HepG2 (cell line): Measurements from ENCODE around the gene GDF15. TPM values are rescaled to one million over a fixed set of nuclear protein-coding genes. Genes with fewer than 3 reads are reported as not detected.
A peak's percentile ranks its signal among the peaks of the same experiment; 100 is the strongest.

Source experiments
- BHLHE40 ChIP-seq: IDR thresholded peaks from 2 replicates; pipeline ENCODE4 v1.6.1; 2011; ENCODE audit warnings: low read length, improper control_type of control experiment
- HNRNPL ChIP-seq: fragments of 200-400 bp; formaldehyde crosslinking; IDR thresholded peaks from 2 replicates; pipeline ENCODE4 v1.6.1; 2017; ENCODE audit warnings: mild to moderate bottlenecking, low read depth, low read length
- MAFF ChIP-seq: IDR thresholded peaks from 2 replicates; pipeline ENCODE4 v1.6.1; 2011; ENCODE audit warnings: low read depth, low read length, improper control_type of control experiment
- NR1H2 ChIP-seq: sonication (generic); formaldehyde crosslinking; IDR thresholded peaks from 2 replicates; pipeline ENCODE4 v1.8.1; 2022; ENCODE audit warnings: low read depth, missing genetic modification reagents, borderline replicate concordance
- SMARCE1 ChIP-seq: fragments of 450-650 bp; IDR thresholded peaks from 2 replicates; pipeline ENCODE4 v1.6.1; 2017; ENCODE audit warnings: borderline replicate concordance
- SPEN ChIP-seq: sonication (generic); formaldehyde crosslinking; IDR thresholded peaks from 2 replicates; pipeline ENCODE4 v1.5.1; 2020; ENCODE audit warnings: low read depth, mild to moderate bottlenecking, missing genetic modification reagents
- ZFP37 ChIP-seq: sonication (generic); formaldehyde crosslinking; IDR thresholded peaks from 2 replicates; pipeline ENCODE4 v1.4.0; 2020; ENCODE audit warnings: missing genetic modification reagents, borderline replicate concordance
- ZNF138 ChIP-seq: sonication (generic); formaldehyde crosslinking; IDR thresholded peaks from 2 replicates; pipeline ENCODE4 v1.5.0; 2020; ENCODE audit warnings: mild to moderate bottlenecking, low read depth, missing genetic modification reagents
- ZNF24 ChIP-seq: fragments of 450-650 bp; IDR thresholded peaks from 2 replicates; pipeline ENCODE4 v1.6.1; 2017; ENCODE audit warnings: antibody characterized with exemption, mild to moderate bottlenecking
- ZNF318 ChIP-seq: sonication (generic); formaldehyde crosslinking; IDR thresholded peaks from 2 replicates; pipeline ENCODE4 v1.4.0; 2020; ENCODE audit warnings: mild to moderate bottlenecking, missing genetic modification reagents
- ZNF331 ChIP-seq: sonication (generic); formaldehyde crosslinking; IDR thresholded peaks from 2 replicates; pipeline ENCODE4 v1.4.0; 2020; ENCODE audit warnings: missing genetic modification reagents
- ZNF446 ChIP-seq: sonication (generic); formaldehyde crosslinking; IDR thresholded peaks from 2 replicates; pipeline ENCODE4 v1.5.0; 2020; ENCODE audit warnings: mild to moderate bottlenecking, missing genetic modification reagents
- ZNF687 ChIP-seq: sonication (generic); formaldehyde crosslinking; IDR thresholded peaks from 2 replicates; pipeline ENCODE4 v1.5.1; 2020; ENCODE audit warnings: mild to moderate bottlenecking, missing genetic modification reagents, moderate library complexity
- ZNF891 ChIP-seq: sonication (generic); formaldehyde crosslinking; IDR thresholded peaks from 2 replicates; pipeline ENCODE4 v1.5.0; 2020; ENCODE audit warnings: mild to moderate bottlenecking, missing genetic modification reagents
- polyA plus RNA-seq, 8 experiments: library from polyadenylated mRNA; depleted of rRNA in 3 of 8; stranded (reverse) in 7 of 8; unstranded in 1 of 8; fragments of >200 nt; fragmentation: Illumina TruSeq in 4 of 8; extraction: Trizol in 4 of 8; gene quantifications; 2 replicates each; pipeline versions ENCODE4 v1.2.1 to v1.2.3, GENCODE V29; 2011 to 2016; ENCODE audit warnings: low read depth in 4 of 8, missing spikeins in 1 of 8, mixed read lengths in 1 of 8; ENCODE audit not compliant: insufficient read depth in 1 of 8
- total RNA-seq, 5 experiments: library from RNA; depleted of rRNA; stranded (reverse); fragments of >200 nt; fragmentation: Illumina TruSeq; extraction: Trizol; gene quantifications; 2 replicates each; pipeline ENCODE4 v1.2.3, GENCODE V29; 2016; ENCODE audit warnings: low read depth in 1 of 5

The GDF15 gene
- total and polyA plus RNA-seq, 2 of the 13 experiments (the other 11 are each of a cell fraction or from before 2014, with no cell fraction given) = 146 to 422 TPM

GRCh38 chr19:18438331-18439024 lies 52.5 kb downstream of the GDF15 start (continued):
- TF ChIP-seq ZNF318 (CRISPR knock-in tag) (no peak; the same call in 1 of the 2 replicates), ZNF891 (CRISPR knock-in tag) (no peak), ZNF446 (CRISPR knock-in tag) (no peak), NR1H2 (CRISPR knock-in tag) (no peak), MAFF (no peak), SPEN (CRISPR knock-in tag) (no peak; the same call in 1 of the 2 replicates), ZNF331 (CRISPR knock-in tag) (no peak), SMARCE1 (no peak), ZNF24 (no peak), BHLHE40 (no peak), ZNF687 (CRISPR knock-in tag) (peak; percentile 79), ZFP37 (CRISPR knock-in tag) (no peak), HNRNPL (0 out of 2 replicates have a peak, but pooled peaks have one; percentile 26), ZNF138 (no peak)
